Diencephalon (tissue), 1 donor: Measurements from ENCODE around the gene DLL4. TPM values are rescaled to one million over a fixed set of nuclear protein-coding genes. Genes with fewer than 3 reads are reported as not detected.

Experiments used
- small RNA-seq: library from RNA; depleted of rRNA; stranded (forward); fragments of <200 nt; gene quantifications from one replicate; pipeline ENCODE3, GENCODE V24; 2014
- total RNA-seq: library from RNA; depleted of rRNA; stranded (reverse); fragments of >200 nt; gene quantifications from one replicate; pipeline ENCODE4 v1.2.3, GENCODE V29; 2014

DLL4 gene
- total RNA-seq, result 5.1 TPM

GRCh38 chr15:40928821-40929659 is at the start of gene DLL4:
TSS of gene DLL4 (plus strand) at chr15:40929340. CDS start at chr15:40929669, 329 bp downstream.

GRCh38 chr15:40893733-40894680 is 35.1 kb upstream of the DLL4 start, which contains the start of gene VPS18:
TSS of gene VPS18 (plus strand) at chr15:40894450. CDS start at chr15:40894769, 319 bp downstream.

GRCh38 chr15:40952901-40953712 is 24.0 kb downstream of the DLL4 start, which contains the start of gene CHAC1:
TSS of gene CHAC1 (plus strand) at chr15:40953471. CDS start at chr15:40953584, 113 bp downstream.

Small RNA genes within 50 kb of the gene (small RNA-seq; reads per million reads assigned to genes)
- not detected for gene ISCA1P4

Other genes starting within 250 kb of the DLL4 start
- gene RAD51, start 234.2 kb upstream of the DLL4 start, total RNA-seq, result 1.8 TPM
- 21.2 TPM for gene RMDN3, start 174.1 kb upstream of the DLL4 start, total RNA-seq
- gene GCHFR, start 165.3 kb upstream of the DLL4 start, total RNA-seq, result 18.0 TPM
- 0.46 TPM for gene C15orf62, start 159.4 kb upstream of the DLL4 start, total RNA-seq
- gene ZFYVE19, start 122.3 kb upstream of the DLL4 start, total RNA-seq, result 22.4 TPM
- 12.9 TPM for gene DNAJC17, start 121.9 kb upstream of the DLL4 start, total RNA-seq
- not detected for gene PPP1R14D, start 100.6 kb upstream of the DLL4 start, total RNA-seq
- 6.9 TPM for gene SPINT1, start 85.3 kb upstream of the DLL4 start, total RNA-seq
- 7.4 TPM for gene RHOV, start 55.1 kb upstream of the DLL4 start, total RNA-seq
- 29.5 TPM for gene VPS18, start 34.9 kb upstream of the DLL4 start, total RNA-seq
- 6.2 TPM for gene CHAC1, start 24.1 kb downstream of the DLL4 start, total RNA-seq
- gene INO80, start 186.9 kb downstream of the DLL4 start, total RNA-seq, result 33.4 TPM